ENCODE measurements around the gene TSPAN12. TPM values are rescaled to one million over a fixed set of nuclear protein-coding genes. Genes with fewer than 3 reads are reported as not detected.

Gene TSPAN12
- total RNA-seq, 2 donors from 2014 or later = 6.9 to 9.9 TPM

GRCh38 chr7:120805636-120806388 lies 52.1 kb downstream of the TSPAN12 start:
- Histone ChIP-seq H3K4me3 (no peak overlapping the region), H3K4me1 (peaks cover 25% of the 10 kb centered on the region), H3K27ac (no peak overlapping the region), H3K27me3 (no peaks in the 10 kb centered on the region), H3K9me3 (no peaks in the 10 kb centered on the region), H3K36me3 (replicated peaks in 1 of 2; ENCODE audit: insufficient read depth in 1 of 2, low read depth in 2 of 2) (no peaks in the 10 kb centered on the region)
- DNase-seq (peak; percentile 64 to 69 (median 66)), ATAC-seq (peak; percentile 80)
- peak; percentile 70 to 88 (median 85) for TF ChIP-seq CTCF (IDR thresholded peaks at IDR 0.05)
- TF ChIP-seq POLR2A (IDR thresholded peaks at IDR 0.05) = no peak
- intact Hi-C loops (cut with DNase I) = loop anchor here (5.0 kb wide), 1 partner anchor 126 kb away; no protein-coding TSS in a partner anchor
- WGBS, 2 donors = 31 to 32% methylated on average over 3 of the region's 3 CpGs

- Histone ChIP-seq H3K9me3 (no peaks in the 10 kb centered on the region), H3K36me3 (replicated peaks in 1 of 2; ENCODE audit: insufficient read depth in 1 of 2, low read depth in 2 of 2) (no peaks in the 10 kb centered on the region), H3K4me1 (peaks cover 25% of the 10 kb centered on the region), H3K4me3 (no peak overlapping the region), H3K27ac (no peak overlapping the region), H3K27me3 (no peaks in the 10 kb centered on the region)
- intact Hi-C loops (cut with DNase I) = no loop called here
- ATAC-seq = no peak
- 29 to 31% methylated on average over 3 of the region's 3 CpGs for WGBS, 2 donors
- no peak for TF ChIP-seq CTCF (IDR thresholded peaks at IDR 0.05)
- TF ChIP-seq POLR2A (IDR thresholded peaks at IDR 0.05) = no peak
- DNase-seq = no peak
Measured at GRCh38 chr7:120802751-120803150, 55.2 kb downstream of the TSPAN12 start.

- DNase-seq (no peak), ATAC-seq (no peak)
- TF ChIP-seq POLR2A (IDR thresholded peaks at IDR 0.05) (no peak), CTCF (IDR thresholded peaks at IDR 0.05) (no peak)
- no peak overlapping the region for H3K27ac ChIP-seq
- no peak overlapping the region for H3K4me3 ChIP-seq
- no peaks in the 10 kb centered on the region for H3K27me3 ChIP-seq
- intact Hi-C loops (cut with DNase I) = no loop called here
- WGBS, 2 donors = 91 to 94% methylated on average over 3 of the region's 3 CpGs
- no peaks in the 10 kb centered on the region for H3K36me3 ChIP-seq (replicated peaks in 1 of 2; ENCODE audit: insufficient read depth in 1 of 2, low read depth in 2 of 2)
- H3K9me3 ChIP-seq = no peaks in the 10 kb centered on the region
- peaks cover 16% of the 10 kb centered on the region for H3K4me1 ChIP-seq
Measured at GRCh38 chr7:120799813-120800475, 58.0 kb downstream of the TSPAN12 start.

GRCh38 chr7:120799147-120799546 lies 58.8 kb downstream of the TSPAN12 start:
- ATAC-seq = no peak
- Histone ChIP-seq H3K27me3 (no peaks in the 10 kb centered on the region), H3K36me3 (replicated peaks in 1 of 2; ENCODE audit: insufficient read depth in 1 of 2, low read depth in 2 of 2) (no peaks in the 10 kb centered on the region), H3K4me3 (no peak overlapping the region), H3K4me1 (peaks cover 16% of the 10 kb centered on the region), H3K9me3 (no peaks in the 10 kb centered on the region), H3K27ac (no peak overlapping the region)
- no peak for DNase-seq
- TF ChIP-seq POLR2A (IDR thresholded peaks at IDR 0.05) (no peak), CTCF (IDR thresholded peaks at IDR 0.05) (no peak)
- WGBS, 2 donors = 86 to 91% methylated on average over 1 of the region's 1 CpG
- intact Hi-C loops (cut with DNase I) = no loop called here
